Sigmoid colon (tissue), 4 donors: ENCODE data around the gene ATP10A.
"Not testable (repeated sequence)": the region's sequence is repeated elsewhere in the genome, so short reads cannot be mapped to it uniquely, and the experiment has no call there.

Experiments used
- EP300 ChIP-seq, 4 donors: sonication (generic); formaldehyde crosslinking; IDR thresholded peaks; one replicate each; pipeline ENCODE4 v1.6.1; 2017; ENCODE audit warnings: antibody characterized with exemption in 4 of 4
- POLR2A ChIP-seq, 2 donors: fragments of 450-650 bp; IDR thresholded peaks; one replicate each; pipeline ENCODE4 v1.6.1; 2016; ENCODE audit warnings: antibody characterized with exemption in 2 of 2, mild to moderate bottlenecking in 2 of 2, moderate library complexity in 2 of 2
- TF ChIP-seq, protein P1 (sequence below), 4 experiments: fragments of 450-650 bp in 3 of 4; fragments of 200-600 bp in 1 of 4; IDR thresholded peaks; one replicate each; pipeline ENCODE4 v1.5.1; 2016 to 2019; ENCODE audit warnings: antibody characterized with exemption in 4 of 4, mild to moderate bottlenecking in 3 of 4, moderate library complexity in 2 of 4

DNA sequence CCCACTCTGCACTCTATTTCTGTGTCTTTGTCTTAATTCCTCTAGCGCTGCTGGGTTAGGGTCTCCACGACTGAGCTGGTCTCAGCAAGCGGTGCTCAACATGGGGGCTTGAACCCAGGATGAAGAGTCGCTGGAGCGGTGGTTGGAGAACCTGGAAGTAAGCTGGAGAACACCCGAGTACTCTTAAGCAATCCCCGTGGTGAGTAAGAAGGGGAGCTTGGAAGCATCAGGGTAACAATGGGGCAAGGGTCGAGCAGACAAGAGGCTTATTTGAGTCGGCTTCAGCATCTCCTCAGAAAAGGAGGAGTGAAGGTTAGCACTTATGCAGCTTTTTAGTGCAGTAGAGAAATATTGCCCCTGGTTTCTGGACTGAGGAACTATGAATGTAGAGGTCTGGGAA, 226.6 kb downstream of the ATP10A start:
- TF ChIP-seq EP300, POLR2A (IDR thresholded peaks at IDR 0.05): not testable (repeated sequence)
- TF ChIP-seq, protein P1, sequence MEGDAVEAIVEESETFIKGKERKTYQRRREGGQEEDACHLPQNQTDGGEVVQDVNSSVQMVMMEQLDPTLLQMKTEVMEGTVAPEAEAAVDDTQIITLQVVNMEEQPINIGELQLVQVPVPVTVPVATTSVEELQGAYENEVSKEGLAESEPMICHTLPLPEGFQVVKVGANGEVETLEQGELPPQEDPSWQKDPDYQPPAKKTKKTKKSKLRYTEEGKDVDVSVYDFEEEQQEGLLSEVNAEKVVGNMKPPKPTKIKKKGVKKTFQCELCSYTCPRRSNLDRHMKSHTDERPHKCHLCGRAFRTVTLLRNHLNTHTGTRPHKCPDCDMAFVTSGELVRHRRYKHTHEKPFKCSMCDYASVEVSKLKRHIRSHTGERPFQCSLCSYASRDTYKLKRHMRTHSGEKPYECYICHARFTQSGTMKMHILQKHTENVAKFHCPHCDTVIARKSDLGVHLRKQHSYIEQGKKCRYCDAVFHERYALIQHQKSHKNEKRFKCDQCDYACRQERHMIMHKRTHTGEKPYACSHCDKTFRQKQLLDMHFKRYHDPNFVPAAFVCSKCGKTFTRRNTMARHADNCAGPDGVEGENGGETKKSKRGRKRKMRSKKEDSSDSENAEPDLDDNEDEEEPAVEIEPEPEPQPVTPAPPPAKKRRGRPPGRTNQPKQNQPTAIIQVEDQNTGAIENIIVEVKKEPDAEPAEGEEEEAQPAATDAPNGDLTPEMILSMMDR (IDR thresholded peaks at IDR 0.05): not testable (repeated sequence)
